PFSK-1 (cell line): ENCODE data around the gene FAM186B.

Source experiments
- FOXP2 ChIP-seq: optimal IDR thresholded peaks from 2 replicates; pipeline ENCODE3; 2011; ENCODE audit warnings: borderline replicate concordance, control low read depth, inconsistent platforms; ENCODE audit not compliant: insufficient read depth; ENCODE audit errors: extremely low read length, extremely low read depth
- POLR2AphosphoS5 ChIP-seq: IDR thresholded peaks from 2 replicates; pipeline ENCODE4 v1.6.1; 2012; ENCODE audit warnings: low read depth, mild to moderate bottlenecking, control low read depth, low read length, moderate library complexity
- TAF1 ChIP-seq: IDR thresholded peaks from 2 replicates; pipeline ENCODE4 v1.6.1; 2012; ENCODE audit warnings: low read length, control low read depth, borderline replicate concordance; ENCODE audit not compliant: insufficient read depth
- TF ChIP-seq, protein P1 (sequence below), 2 experiments: IDR thresholded peaks; 2 replicates each; pipeline versions ENCODE4 v1.6.1 to v1.8.0; 2011 to 2012; ENCODE audit warnings: low read depth in 2 of 2, low read length in 2 of 2, control low read depth in 1 of 2, inconsistent platforms in 1 of 2, mild to moderate bottlenecking in 1 of 2, moderate library complexity in 1 of 2; ENCODE audit not compliant: insufficient read depth in 1 of 2

DNA sequence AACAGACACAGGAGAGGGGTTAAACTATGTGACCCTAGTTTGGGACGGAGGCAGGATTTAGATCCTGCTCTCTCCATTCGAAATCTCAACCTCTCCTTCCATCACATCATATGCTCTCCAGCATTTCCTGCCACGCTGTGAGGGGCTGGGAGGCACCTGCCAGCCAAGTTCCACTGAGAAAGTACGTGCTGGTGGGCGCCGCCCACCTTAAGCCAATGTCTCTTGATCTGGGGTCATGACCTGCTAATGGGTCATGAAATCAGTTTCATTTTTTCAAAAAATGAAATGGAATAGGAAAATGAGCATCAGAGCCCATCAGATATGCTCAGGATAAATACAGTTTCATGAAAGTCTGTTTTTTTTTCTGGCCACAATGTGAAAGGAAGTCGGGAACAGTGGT is 44.7 kb downstream of the FAM186B start:
- TF ChIP-seq, protein P1, sequence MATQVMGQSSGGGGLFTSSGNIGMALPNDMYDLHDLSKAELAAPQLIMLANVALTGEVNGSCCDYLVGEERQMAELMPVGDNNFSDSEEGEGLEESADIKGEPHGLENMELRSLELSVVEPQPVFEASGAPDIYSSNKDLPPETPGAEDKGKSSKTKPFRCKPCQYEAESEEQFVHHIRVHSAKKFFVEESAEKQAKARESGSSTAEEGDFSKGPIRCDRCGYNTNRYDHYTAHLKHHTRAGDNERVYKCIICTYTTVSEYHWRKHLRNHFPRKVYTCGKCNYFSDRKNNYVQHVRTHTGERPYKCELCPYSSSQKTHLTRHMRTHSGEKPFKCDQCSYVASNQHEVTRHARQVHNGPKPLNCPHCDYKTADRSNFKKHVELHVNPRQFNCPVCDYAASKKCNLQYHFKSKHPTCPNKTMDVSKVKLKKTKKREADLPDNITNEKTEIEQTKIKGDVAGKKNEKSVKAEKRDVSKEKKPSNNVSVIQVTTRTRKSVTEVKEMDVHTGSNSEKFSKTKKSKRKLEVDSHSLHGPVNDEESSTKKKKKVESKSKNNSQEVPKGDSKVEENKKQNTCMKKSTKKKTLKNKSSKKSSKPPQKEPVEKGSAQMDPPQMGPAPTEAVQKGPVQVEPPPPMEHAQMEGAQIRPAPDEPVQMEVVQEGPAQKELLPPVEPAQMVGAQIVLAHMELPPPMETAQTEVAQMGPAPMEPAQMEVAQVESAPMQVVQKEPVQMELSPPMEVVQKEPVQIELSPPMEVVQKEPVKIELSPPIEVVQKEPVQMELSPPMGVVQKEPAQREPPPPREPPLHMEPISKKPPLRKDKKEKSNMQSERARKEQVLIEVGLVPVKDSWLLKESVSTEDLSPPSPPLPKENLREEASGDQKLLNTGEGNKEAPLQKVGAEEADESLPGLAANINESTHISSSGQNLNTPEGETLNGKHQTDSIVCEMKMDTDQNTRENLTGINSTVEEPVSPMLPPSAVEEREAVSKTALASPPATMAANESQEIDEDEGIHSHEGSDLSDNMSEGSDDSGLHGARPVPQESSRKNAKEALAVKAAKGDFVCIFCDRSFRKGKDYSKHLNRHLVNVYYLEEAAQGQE (IDR thresholded peaks at IDR 0.05; ENCODE audit: insufficient read depth in 1 of 2, low read depth in 2 of 2, low read length in 2 of 2): no peak
- TF ChIP-seq POLR2AphosphoS5 (no peak), FOXP2 (no peak), TAF1 (no peak)
